ENCODE results near the gene SLC41A3. TPM values are rescaled to one million over a fixed set of nuclear protein-coding genes. Genes with fewer than 3 reads are reported as not detected.

SLC41A3 gene
- total RNA-seq, 1 donor from 2014 or later: 31.6 TPM

- Mint-ChIP-seq H3K27ac (ENCODE audit: unreplicated experiment) (no peak overlapping the region), H3K27me3 (ENCODE audit: low read depth, unreplicated experiment) (no peaks in the 10 kb centered on the region), H3K36me3 (ENCODE audit: low read depth, unreplicated experiment) (peaks cover 2% of the 10 kb centered on the region), H3K4me1 (ENCODE audit: low read depth, unreplicated experiment) (peaks cover 2% of the 10 kb centered on the region), H3K9me3 (ENCODE audit: unreplicated experiment) (peaks cover 6% of the 10 kb centered on the region), H3K4me3 (ENCODE audit: unreplicated experiment) (peak overlapping the region; percentile 88)
- DNase-seq (ENCODE audit: low read depth): no peak
- no peaks in the 10 kb centered on the region for H3K27me3 ChIP-seq (ENCODE audit: insufficient read depth, low read length)
- peak overlapping the region; percentile 81 for H3K9ac ChIP-seq (ENCODE audit: low read length)
- no peaks in the 10 kb centered on the region for H3K9me3 ChIP-seq (ENCODE audit: insufficient read depth, low read depth, low read length)
- peaks cover 6% of the 10 kb centered on the region for H4K20me1 ChIP-seq (ENCODE audit: insufficient read depth, low read length)
- H3K4me2 ChIP-seq (ENCODE audit: low read length): peak overlapping the region; percentile 84
- FAIRE-seq: no peak
- TF ChIP-seq CTCF (IDR thresholded peaks at IDR 0.05; ENCODE audit: insufficient read depth, low read depth, low read length): no peak
- TF ChIP-seq EZH2 (IDR thresholded peaks at IDR 0.05; ENCODE audit: insufficient read depth, low read length): no peak
- no peak overlapping the region for H3K4me3 ChIP-seq (ENCODE audit: insufficient read depth, low read depth, low read length)
- H3K4me1 ChIP-seq (ENCODE audit: insufficient read depth, low read length): peaks cover 4% of the 10 kb centered on the region
- H3K79me2 ChIP-seq (ENCODE audit: insufficient read depth, low read length): peaks cover 4% of the 10 kb centered on the region
- H2AFZ ChIP-seq (ENCODE audit: low read depth, low read length): no peak overlapping the region
- no peak overlapping the region for H3K27ac ChIP-seq (ENCODE audit: low read depth, low read length)
- H3K36me3 ChIP-seq (ENCODE audit: insufficient read depth, low read length): no peaks in the 10 kb centered on the region
Measured at GRCh38 chr3:126082362-126083137, 1.4 kb downstream of the SLC41A3 start.

GRCh38 chr3:126081618-126082361, 2.1 kb downstream of the SLC41A3 start:
- FAIRE-seq (no peak), DNase-seq (ENCODE audit: low read depth) (peak; percentile 57)
- Mint-ChIP-seq H3K27me3 (ENCODE audit: low read depth, unreplicated experiment) (no peaks in the 10 kb centered on the region), H3K4me3 (ENCODE audit: unreplicated experiment) (no peak overlapping the region), H3K9me3 (ENCODE audit: unreplicated experiment) (peaks cover 4% of the 10 kb centered on the region), H3K4me1 (ENCODE audit: low read depth, unreplicated experiment) (peaks cover 2% of the 10 kb centered on the region), H3K27ac (ENCODE audit: unreplicated experiment) (no peak overlapping the region), H3K36me3 (ENCODE audit: low read depth, unreplicated experiment) (peaks cover 2% of the 10 kb centered on the region)
- Histone ChIP-seq H3K79me2 (ENCODE audit: insufficient read depth, low read length) (peaks cover 4% of the 10 kb centered on the region), H3K27me3 (ENCODE audit: insufficient read depth, low read length) (no peaks in the 10 kb centered on the region), H3K9me3 (ENCODE audit: insufficient read depth, low read depth, low read length) (no peaks in the 10 kb centered on the region), H2AFZ (ENCODE audit: low read depth, low read length) (no peak overlapping the region), H3K4me1 (ENCODE audit: insufficient read depth, low read length) (peaks cover 4% of the 10 kb centered on the region), H3K4me2 (ENCODE audit: low read length) (no peak overlapping the region), H3K4me3 (ENCODE audit: insufficient read depth, low read depth, low read length) (no peak overlapping the region), H3K36me3 (ENCODE audit: insufficient read depth, low read length) (no peaks in the 10 kb centered on the region), H3K27ac (ENCODE audit: low read depth, low read length) (no peak overlapping the region), H4K20me1 (ENCODE audit: insufficient read depth, low read length) (peaks cover 6% of the 10 kb centered on the region), H3K9ac (ENCODE audit: low read length) (no peak overlapping the region)
- TF ChIP-seq CTCF (IDR thresholded peaks at IDR 0.05; ENCODE audit: insufficient read depth, low read depth, low read length): peak; percentile 22
- TF ChIP-seq EZH2 (IDR thresholded peaks at IDR 0.05; ENCODE audit: insufficient read depth, low read length): no peak
